ENCODE results near the gene SRC. TPM values are rescaled to one million over a fixed set of nuclear protein-coding genes. Genes with fewer than 3 reads are reported as not detected.

Gene SRC
- total RNA-seq, 5 donors from 2014 or later (not counting 1 experiment from before 2014, with no cell fraction given) = 1.4 to 4.5 (median 2.0) TPM

DNA sequence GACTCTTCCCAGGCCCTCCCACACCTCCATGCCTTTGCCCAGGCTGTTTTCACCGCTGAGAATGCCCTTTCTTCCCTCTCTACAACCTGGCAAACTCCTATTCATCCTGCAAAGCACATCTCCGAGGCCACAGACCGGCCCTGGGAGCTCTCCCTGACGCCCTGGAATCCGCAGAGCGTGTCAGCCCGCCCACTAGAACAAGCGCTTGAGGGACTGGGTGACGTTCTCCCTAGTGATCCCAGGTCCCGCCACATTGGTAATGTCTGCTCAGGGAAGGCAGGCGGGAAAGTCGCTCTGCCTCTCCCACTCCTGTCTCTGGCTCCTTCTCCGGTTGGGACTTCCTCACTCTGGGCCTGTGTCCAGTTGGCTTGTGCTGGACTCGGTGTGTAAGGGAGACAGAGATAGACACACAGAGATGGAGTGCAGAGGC is 61.6 kb downstream of the SRC start:
- Histone ChIP-seq H3K36me3 (ENCODE audit: control insufficient read depth in 2 of 2, extremely low read depth in 1 of 2, insufficient read depth in 1 of 2, low read length in 1 of 2) (no peaks in the 10 kb centered on the region), H3K27me3 (replicated peaks in 1 of 2; ENCODE audit: control insufficient read depth in 2 of 2, extremely low read depth in 1 of 2, insufficient read depth in 2 of 2, low read length in 1 of 2) (peaks cover 0 to 59% of the 10 kb centered on the region in 2 experiments), H3K4me3 (ENCODE audit: control insufficient read depth in 1 of 2, extremely low read depth in 1 of 2, low read length in 1 of 2) (no peak overlapping the region), H3K27ac (ENCODE audit: low read length) (no peak overlapping the region), H3K9me3 (no peaks in the 10 kb centered on the region), H3K4me1 (ENCODE audit: control insufficient read depth in 1 of 2, extremely low read depth in 1 of 2, insufficient read depth in 2 of 2, low read length in 2 of 2) (peaks cover 2 to 25% of the 10 kb centered on the region in 2 experiments)
- Mint-ChIP-seq H3K4me3 (peak overlapping the region; percentile 5 to 75 (median 28)), H3K36me3 (no peaks in the 10 kb centered on the region), H3K27me3 (peaks cover 27 to 43% of the 10 kb centered on the region in 2 donors), H3K9me3 (no peaks in the 10 kb centered on the region), H3K4me1 (peaks cover 8 to 22% (median 20%) of the 10 kb centered on the region in 3 donors), H3K27ac (no peak overlapping the region)
- WGBS (ENCODE audit: insufficient coverage) = 90% methylated on average over 14 of the region's 14 CpGs
- ChIA-PET CTCF (no interaction called here), POLR2A (no interaction called here)
- ATAC-seq (replicated peaks in 1 of 4) = no peak
- no peak for DNase-seq

DNA sequence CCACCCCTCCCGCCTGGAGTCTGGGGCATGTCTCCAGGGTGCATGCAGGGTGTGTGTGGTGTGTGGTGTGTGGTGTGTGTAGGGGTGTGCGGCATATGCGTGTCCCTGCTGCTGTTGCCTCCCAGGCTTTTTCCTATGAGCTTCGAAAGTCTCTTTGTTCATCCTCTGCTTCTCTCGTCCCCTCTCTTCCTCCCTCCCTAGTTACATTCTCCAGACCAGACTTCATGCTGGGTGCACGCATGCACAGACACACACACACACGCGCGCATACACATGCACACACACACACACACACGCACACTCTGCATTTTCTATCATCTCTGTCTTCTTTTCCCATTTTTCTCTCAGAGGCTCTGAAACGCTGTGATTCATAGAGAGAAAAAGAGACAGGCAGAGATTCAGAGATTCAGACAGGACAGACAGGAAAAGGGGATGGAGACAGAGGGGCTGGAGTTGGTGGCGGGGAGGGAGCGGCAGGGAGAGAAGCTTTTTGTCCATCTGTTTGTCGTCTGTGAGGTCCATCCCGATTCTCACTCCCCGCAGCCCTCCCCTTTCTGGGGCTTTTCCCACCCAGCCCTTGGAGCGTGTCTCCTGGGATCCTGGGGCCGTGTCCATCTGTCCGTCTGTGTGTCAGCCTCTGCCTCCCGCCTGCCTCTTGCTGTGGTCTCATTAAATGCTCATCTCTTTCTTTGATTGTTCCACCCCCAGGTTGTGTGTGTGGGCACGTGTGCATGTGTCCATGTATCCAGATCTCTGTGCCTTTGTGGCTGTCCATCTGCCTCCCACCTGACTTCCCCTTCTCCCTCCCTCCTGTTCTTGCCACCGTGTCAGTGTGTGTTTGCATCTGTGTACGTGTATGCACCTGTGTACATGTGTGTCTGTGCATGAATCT is 62.6 kb downstream of the SRC start:
- Histone ChIP-seq H3K4me3 (ENCODE audit: control insufficient read depth in 1 of 2, extremely low read depth in 1 of 2, low read length in 1 of 2) (no peak overlapping the region), H3K9me3 (no peaks in the 10 kb centered on the region), H3K27me3 (replicated peaks in 1 of 2; ENCODE audit: control insufficient read depth in 2 of 2, extremely low read depth in 1 of 2, insufficient read depth in 2 of 2, low read length in 1 of 2) (peaks cover 0 to 59% of the 10 kb centered on the region in 2 experiments), H3K36me3 (ENCODE audit: control insufficient read depth in 2 of 2, extremely low read depth in 1 of 2, insufficient read depth in 1 of 2, low read length in 1 of 2) (no peaks in the 10 kb centered on the region), H3K27ac (ENCODE audit: low read length) (no peak overlapping the region), H3K4me1 (ENCODE audit: control insufficient read depth in 1 of 2, extremely low read depth in 1 of 2, insufficient read depth in 2 of 2, low read length in 2 of 2) (peaks cover 2 to 29% of the 10 kb centered on the region in 2 experiments)
- ATAC-seq (replicated peaks in 1 of 4) = no peak
- ChIA-PET POLR2A (no interaction called here), CTCF (no interaction called here)
- Mint-ChIP-seq H3K27ac (no peak overlapping the region), H3K4me3 (peak overlapping the region in 1 of 3 donors; percentile 2), H3K4me1 (peaks cover 8 to 23% (median 20%) of the 10 kb centered on the region in 3 donors), H3K36me3 (no peaks in the 10 kb centered on the region), H3K9me3 (no peaks in the 10 kb centered on the region), H3K27me3 (peaks cover 27 to 43% of the 10 kb centered on the region in 2 donors)
- no peak for DNase-seq
- WGBS (ENCODE audit: insufficient coverage) = 86% methylated on average over 13 of the region's 23 CpGs

DNA sequence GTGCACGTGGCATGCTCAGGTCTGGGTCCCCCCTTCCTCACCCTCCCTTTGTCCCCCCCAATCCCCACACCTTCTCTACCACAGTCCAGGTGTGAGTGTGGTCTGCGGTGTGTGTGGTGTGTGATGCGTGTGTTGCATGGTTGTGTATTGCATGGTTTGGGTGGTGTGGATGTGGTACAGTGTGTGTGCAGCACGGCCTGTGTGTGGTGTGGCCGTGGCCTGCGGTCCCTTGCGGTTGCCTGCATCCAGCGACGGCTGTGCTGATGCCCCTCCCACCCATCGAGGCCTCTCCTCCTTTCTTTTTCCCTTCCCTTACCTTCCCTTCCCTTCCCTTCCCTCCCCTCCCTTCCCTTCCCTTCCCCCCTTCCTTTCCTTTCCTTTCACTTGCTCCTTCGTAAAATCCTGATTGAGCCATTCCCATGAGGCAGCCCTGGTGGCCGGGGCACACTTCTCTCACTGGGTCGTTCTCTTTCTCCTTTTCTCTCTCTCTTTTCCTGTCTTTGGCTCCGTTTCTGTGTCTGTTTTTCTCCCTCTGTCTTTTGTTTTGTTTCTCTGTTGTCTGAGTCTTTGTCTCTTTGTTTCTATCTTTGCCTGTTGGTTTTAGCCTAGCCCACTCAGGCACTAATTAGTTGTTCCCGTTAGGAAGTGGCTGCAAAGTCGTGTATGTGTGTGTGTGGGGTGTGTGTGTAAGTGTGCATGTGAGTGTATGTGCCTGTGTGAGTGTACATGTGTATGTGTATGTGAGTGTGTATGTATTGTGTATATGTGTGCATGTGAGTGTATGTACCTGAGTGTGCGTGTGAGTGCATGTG is 65.7 kb downstream of the SRC start:
- Mint-ChIP-seq H3K27ac (no peak overlapping the region), H3K9me3 (no peaks in the 10 kb centered on the region), H3K36me3 (no peaks in the 10 kb centered on the region), H3K4me1 (peaks cover 5 to 16% (median 11%) of the 10 kb centered on the region in 3 donors), H3K27me3 (peaks cover 27 to 31% of the 10 kb centered on the region in 2 donors), H3K4me3 (no peak overlapping the region)
- ChIA-PET POLR2A (no interaction called here), CTCF (no interaction called here)
- Histone ChIP-seq H3K9me3 (no peaks in the 10 kb centered on the region), H3K27me3 (replicated peaks in 1 of 2; ENCODE audit: control insufficient read depth in 2 of 2, extremely low read depth in 1 of 2, insufficient read depth in 2 of 2, low read length in 1 of 2) (peaks cover 0 to 57% of the 10 kb centered on the region in 2 experiments), H3K4me1 (ENCODE audit: control insufficient read depth in 1 of 2, extremely low read depth in 1 of 2, insufficient read depth in 2 of 2, low read length in 2 of 2) (peaks cover 2 to 24% of the 10 kb centered on the region in 2 experiments), H3K27ac (ENCODE audit: low read length) (no peak overlapping the region), H3K4me3 (ENCODE audit: control insufficient read depth in 1 of 2, extremely low read depth in 1 of 2, low read length in 1 of 2) (peak overlapping the region; percentile 34 to 39), H3K36me3 (ENCODE audit: control insufficient read depth in 2 of 2, extremely low read depth in 1 of 2, insufficient read depth in 1 of 2, low read length in 1 of 2) (no peaks in the 10 kb centered on the region)
- 43% methylated on average over 4 of the region's 17 CpGs for WGBS (ENCODE audit: insufficient coverage)
- ATAC-seq (replicated peaks in 1 of 4) (peak in 2 of 4 experiments; percentile 22 to 30), DNase-seq (peak in 4 of 35 experiments; percentile 7 to 10 (median 10))

DNA sequence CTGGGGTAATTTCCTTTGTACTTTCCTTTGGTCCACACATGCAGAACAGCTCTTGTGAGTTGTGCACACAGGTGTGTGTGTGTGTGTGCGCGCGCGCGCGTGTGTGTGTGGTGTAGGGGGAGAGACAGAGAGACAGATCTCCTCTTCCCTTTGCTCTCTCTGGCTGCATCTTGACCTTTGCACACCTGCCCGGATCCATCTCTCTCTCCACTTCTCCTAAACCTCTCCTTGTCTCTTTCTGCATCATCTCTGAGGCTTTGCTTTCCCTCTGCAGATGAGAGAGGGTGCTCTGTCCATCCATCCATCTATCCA is 67.0 kb downstream of the SRC start:
- ChIA-PET CTCF (interaction anchor here in 1 of 2 donors (0.5 kb wide), 1 partner anchor 107 kb away, joined by 3 read pairs; no protein-coding TSS in a partner anchor), POLR2A (no interaction called here)
- WGBS (ENCODE audit: insufficient coverage) = 80% methylated on average over 1 of the region's 7 CpGs
- peaks cover 19 to 23% of the 10 kb centered on the region in 2 donors for H3K27me3 Mint-ChIP-seq
- peaks cover 0 to 9% (median 0%) of the 10 kb centered on the region in 3 donors for H3K4me1 Mint-ChIP-seq
- no peak overlapping the region for H3K27ac Mint-ChIP-seq
- H3K4me3 Mint-ChIP-seq = no peak overlapping the region
- H3K27me3 ChIP-seq (replicated peaks in 1 of 2; ENCODE audit: control insufficient read depth in 2 of 2, extremely low read depth in 1 of 2, insufficient read depth in 2 of 2, low read length in 1 of 2) = peaks cover 0 to 51% of the 10 kb centered on the region in 2 experiments
- no peaks in the 10 kb centered on the region for H3K9me3 Mint-ChIP-seq
- H3K36me3 Mint-ChIP-seq = no peaks in the 10 kb centered on the region
- H3K27ac ChIP-seq (ENCODE audit: low read length) = no peak overlapping the region
- H3K4me3 ChIP-seq (ENCODE audit: control insufficient read depth in 1 of 2, extremely low read depth in 1 of 2, low read length in 1 of 2) = no peak overlapping the region
- ATAC-seq (replicated peaks in 1 of 4) (no peak), DNase-seq (no peak)
- peaks cover 2 to 24% of the 10 kb centered on the region in 2 experiments for H3K4me1 ChIP-seq (ENCODE audit: control insufficient read depth in 1 of 2, extremely low read depth in 1 of 2, insufficient read depth in 2 of 2, low read length in 2 of 2)
- H3K9me3 ChIP-seq = no peaks in the 10 kb centered on the region
- H3K36me3 ChIP-seq (ENCODE audit: control insufficient read depth in 2 of 2, extremely low read depth in 1 of 2, insufficient read depth in 1 of 2, low read length in 1 of 2) = no peaks in the 10 kb centered on the region

DNA sequence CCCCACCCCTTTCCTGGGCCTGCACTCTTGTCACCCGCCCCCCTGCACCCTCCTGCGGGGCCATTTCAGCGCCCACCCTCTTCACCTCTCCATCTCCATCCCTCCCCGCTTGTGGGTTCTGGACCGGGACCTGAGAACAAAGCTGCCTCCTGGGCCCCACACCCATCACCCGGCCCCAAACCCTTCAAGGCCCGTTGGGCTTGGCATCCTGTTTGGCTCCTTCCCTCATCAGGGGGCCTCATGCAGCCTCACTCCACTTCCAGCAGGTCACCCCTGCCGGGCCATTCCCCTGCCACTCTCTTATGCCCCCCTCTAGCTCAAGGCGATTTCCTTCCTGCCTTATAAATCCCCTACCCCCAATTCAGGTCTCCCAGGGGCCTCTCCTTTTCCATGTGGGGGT is 67.4 kb downstream of the SRC start:
- no peak overlapping the region for H3K4me3 ChIP-seq (ENCODE audit: control insufficient read depth in 1 of 2, extremely low read depth in 1 of 2, low read length in 1 of 2)
- Mint-ChIP-seq H3K9me3 (no peaks in the 10 kb centered on the region), H3K27ac (no peak overlapping the region), H3K4me1 (peaks cover 0 to 9% (median 0%) of the 10 kb centered on the region in 3 donors), H3K36me3 (no peaks in the 10 kb centered on the region), H3K4me3 (no peak overlapping the region), H3K27me3 (peaks cover 16 to 19% of the 10 kb centered on the region in 2 donors)
- H3K36me3 ChIP-seq (ENCODE audit: control insufficient read depth in 2 of 2, extremely low read depth in 1 of 2, insufficient read depth in 1 of 2, low read length in 1 of 2) = no peaks in the 10 kb centered on the region
- H3K9me3 ChIP-seq = no peaks in the 10 kb centered on the region
- no peak overlapping the region for H3K27ac ChIP-seq (ENCODE audit: low read length)
- ChIA-PET POLR2A (no interaction called here), CTCF (interaction anchor here in 1 of 2 donors (0.6 kb wide), 1 partner anchor 158 kb away, joined by 4 read pairs; no protein-coding TSS in a partner anchor)
- peaks cover 0 to 51% of the 10 kb centered on the region in 2 experiments for H3K27me3 ChIP-seq (replicated peaks in 1 of 2; ENCODE audit: control insufficient read depth in 2 of 2, extremely low read depth in 1 of 2, insufficient read depth in 2 of 2, low read length in 1 of 2)
- WGBS (ENCODE audit: insufficient coverage) = 69% methylated on average over 8 of the region's 9 CpGs
- no peak for DNase-seq
- peaks cover 2 to 24% of the 10 kb centered on the region in 2 experiments for H3K4me1 ChIP-seq (ENCODE audit: control insufficient read depth in 1 of 2, extremely low read depth in 1 of 2, insufficient read depth in 2 of 2, low read length in 2 of 2)
- no peak for ATAC-seq (replicated peaks in 1 of 4)

DNA sequence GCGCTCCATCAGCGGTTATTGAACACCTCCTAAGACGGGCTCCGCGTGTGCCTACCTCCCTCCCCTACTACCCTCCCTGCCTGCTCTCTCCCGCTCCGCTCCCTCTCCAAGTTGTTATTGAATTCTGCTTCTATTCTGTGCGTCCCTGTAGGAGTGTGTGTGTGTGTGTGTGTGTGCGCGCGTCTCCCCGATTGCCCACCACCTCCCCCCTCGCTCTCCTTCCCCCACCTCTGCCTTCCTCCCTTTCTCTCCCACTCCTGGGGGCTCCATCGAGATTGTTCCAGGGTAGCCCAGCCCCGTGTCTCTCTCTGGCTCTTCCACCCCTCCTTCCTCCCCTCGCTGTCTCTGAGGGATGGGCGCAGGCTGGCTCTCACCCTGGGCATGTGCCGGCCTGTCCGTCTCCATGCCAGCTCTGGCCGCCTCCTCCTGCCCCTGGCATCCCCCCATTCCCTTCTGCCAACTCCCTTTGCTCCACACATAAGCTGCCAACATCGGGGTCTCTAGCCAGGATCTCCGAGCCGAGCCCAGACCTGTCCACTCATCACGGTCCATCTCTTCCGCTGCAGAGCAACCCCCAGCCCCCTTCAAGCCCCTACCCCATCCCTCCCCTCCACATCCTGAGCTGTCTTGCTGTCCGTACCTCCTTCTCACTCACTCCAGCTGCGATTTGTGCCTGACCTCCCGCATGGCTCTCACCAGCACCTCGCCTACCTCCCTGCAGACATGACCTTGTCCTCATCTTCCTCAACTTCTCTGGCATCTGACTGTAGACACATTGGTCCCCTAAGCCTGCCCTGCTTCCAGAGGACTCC is 68.5 kb downstream of the SRC start:
- Histone ChIP-seq H3K9me3 (no peaks in the 10 kb centered on the region), H3K27me3 (replicated peaks in 1 of 2; ENCODE audit: control insufficient read depth in 2 of 2, extremely low read depth in 1 of 2, insufficient read depth in 2 of 2, low read length in 1 of 2) (peaks cover 0 to 43% of the 10 kb centered on the region in 2 experiments), H3K27ac (ENCODE audit: low read length) (no peak overlapping the region), H3K36me3 (ENCODE audit: control insufficient read depth in 2 of 2, extremely low read depth in 1 of 2, insufficient read depth in 1 of 2, low read length in 1 of 2) (no peaks in the 10 kb centered on the region), H3K4me3 (ENCODE audit: control insufficient read depth in 1 of 2, extremely low read depth in 1 of 2, low read length in 1 of 2) (no peak overlapping the region), H3K4me1 (ENCODE audit: control insufficient read depth in 1 of 2, extremely low read depth in 1 of 2, insufficient read depth in 2 of 2, low read length in 2 of 2) (peaks cover 2 to 24% of the 10 kb centered on the region in 2 experiments)
- H3K27me3 Mint-ChIP-seq = peaks cover 5 to 9% of the 10 kb centered on the region in 2 donors
- no peaks in the 10 kb centered on the region for H3K9me3 Mint-ChIP-seq
- no peaks in the 10 kb centered on the region for H3K36me3 Mint-ChIP-seq
- H3K4me3 Mint-ChIP-seq = no peak overlapping the region
- 85% methylated on average over 11 of the region's 29 CpGs for WGBS (ENCODE audit: insufficient coverage)
- ChIA-PET POLR2A (no interaction called here), CTCF (no interaction called here)
- ATAC-seq (replicated peaks in 1 of 4) = no peak
- no peak overlapping the region for H3K27ac Mint-ChIP-seq
- no peak for DNase-seq
- H3K4me1 Mint-ChIP-seq = peaks cover 0 to 3% (median 0%) of the 10 kb centered on the region in 3 donors
